GM18519 (cell line): ENCODE data around the gene SCUBE2.

ENCODE experiments used
- ATAC-seq: cut with Tn5 transposase; IDR thresholded peaks from one replicate; pipeline ENCODE4 v1.9.1; 2021; ENCODE audit warnings: mild to moderate bottlenecking, moderate library complexity; ENCODE audit not compliant: unreplicated experiment, low FRiP score

The SCUBE2 gene

DNA sequence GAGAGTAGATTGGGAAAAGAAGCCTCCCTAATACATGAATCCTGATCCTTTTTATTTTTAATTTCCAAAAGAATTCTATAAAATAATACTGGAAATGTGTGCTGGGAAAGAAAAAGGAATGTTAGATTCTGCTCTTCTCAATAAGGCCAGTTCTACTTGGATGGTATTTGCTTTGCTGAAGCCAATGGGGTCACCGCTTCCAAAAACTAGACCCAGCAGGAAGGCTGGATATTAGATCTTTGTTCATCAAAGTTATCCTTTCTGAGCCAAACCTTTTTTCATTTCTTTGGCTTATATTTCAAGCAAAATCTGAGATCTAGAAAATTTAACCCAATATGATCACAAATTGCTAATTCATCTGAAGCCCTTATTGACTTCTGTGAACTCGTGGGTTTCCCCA is 41.4 kb downstream of the SCUBE2 start:
- no peak for ATAC-seq

DNA sequence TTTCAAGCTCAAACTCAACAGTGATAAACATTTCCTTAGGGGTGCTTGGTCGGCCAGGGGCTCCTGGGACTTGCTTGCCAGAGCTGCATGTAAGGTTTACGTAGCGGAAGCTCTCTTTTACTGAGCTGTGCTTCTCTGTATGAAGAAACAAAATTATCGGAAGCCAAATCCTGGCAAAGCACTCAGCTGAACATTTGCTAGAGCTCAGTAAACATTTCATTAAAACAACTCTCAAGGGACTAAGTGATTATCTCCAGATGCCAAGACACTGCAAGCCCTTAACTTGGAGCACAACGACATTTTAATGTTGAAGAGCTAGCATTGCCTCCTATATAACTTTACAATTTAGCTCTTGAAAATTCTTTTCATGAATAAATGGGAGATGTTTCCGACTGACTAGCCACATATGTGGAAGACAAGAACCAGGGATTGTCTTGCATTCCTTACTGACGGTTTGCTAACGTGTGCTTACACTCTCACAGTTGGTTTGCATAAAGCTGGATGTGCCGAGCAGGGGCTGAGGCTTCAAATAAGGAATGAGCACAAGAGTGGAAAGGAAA is 43.4 kb downstream of the SCUBE2 start:
- no peak for ATAC-seq

DNA sequence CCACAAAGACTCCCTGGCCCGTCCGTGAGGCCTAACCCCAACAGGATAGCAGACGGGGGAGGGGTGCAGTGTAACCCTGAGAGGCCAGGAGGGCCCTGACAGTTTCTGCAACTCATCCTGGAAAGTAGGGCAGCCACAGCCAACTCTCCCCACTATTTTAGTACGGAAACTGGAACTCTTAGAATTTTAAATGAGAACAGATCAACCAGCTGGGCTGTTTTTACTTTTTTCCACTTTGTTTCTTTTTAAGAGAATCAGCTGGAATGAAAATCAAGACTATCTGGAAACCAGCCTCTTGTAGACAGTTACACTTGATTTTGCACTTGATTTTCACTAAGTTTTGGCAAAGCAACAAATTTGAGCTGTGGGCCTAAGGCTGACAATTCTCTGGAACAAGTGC is 44.9 kb downstream of the SCUBE2 start:
- no peak for ATAC-seq

DNA sequence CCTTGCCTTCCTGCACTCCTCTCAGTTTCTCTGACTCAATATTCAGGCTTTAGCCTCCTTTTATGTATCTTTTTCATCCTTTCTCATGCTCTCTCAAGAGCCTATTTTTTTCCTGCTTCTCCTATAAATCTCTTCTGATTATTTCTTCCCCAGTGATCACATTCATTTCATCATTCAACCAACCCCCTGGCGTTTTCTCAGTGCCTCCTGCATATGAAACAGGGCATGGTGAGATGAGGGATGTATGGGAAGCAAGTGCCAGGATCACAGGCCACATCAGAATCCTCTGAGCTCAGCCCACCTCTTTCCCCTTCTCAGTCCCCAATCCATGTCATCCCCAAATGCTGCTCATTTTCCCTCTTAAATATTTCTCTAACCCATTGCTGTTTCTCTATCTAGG is 48.9 kb downstream of the SCUBE2 start:
- no peak for ATAC-seq

DNA sequence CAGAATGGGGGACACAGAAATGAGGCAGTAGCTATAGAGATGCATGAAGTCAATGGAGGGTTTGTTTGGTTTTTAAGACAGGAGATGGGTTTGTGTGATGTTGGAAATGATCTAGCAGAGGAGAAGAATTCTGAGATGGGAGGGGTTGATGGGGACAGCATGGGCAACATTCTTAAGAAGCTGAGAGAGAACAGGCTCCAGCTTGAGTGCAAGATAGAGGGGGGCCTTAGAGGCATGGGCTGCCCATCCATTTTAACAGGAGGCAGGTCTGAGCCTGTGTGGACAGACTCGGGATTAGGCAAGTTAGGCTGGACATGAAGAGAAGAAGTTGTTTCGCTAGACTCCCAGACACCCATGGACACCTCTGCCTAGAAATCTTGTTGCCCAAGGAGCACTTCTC is 49.7 kb downstream of the SCUBE2 start:
- ATAC-seq: no peak

DNA sequence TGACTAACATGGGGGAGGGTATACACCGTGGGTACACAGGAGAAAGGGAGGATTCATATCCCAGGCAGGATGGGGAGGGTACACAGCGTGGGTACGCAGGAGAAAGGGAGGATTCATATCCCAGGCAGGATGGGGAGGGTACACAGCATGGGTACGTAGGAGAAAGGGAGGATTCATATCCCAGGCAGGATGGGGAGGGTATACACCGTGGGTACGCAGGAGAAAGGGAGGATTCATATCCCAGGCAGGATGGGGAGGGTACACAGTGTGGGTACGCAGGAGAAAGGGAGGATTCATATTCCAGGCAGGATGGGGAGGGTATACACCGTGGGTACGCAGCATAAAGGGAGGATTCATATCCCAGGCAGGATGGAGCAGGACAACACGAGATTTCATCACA is 51.0 kb downstream of the SCUBE2 start:
- ATAC-seq: no peak

DNA sequence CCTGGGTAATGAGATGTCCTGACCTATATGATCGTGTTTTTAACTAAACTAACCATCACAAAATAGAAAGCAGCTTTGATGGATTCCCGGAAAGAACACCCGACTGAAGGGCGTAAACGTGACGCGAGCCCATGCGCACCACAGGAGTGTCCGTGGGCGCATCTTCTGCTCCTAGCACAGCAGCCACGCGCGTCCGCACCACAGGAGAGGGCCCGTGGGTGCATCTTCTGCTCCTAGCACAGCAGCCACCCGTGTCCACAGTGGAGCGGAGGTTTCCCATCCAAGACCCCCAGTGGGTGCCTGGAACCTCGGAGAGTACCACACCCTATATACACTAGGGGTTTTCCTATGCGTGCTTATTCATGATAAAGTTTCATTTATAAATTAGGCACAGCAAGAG is 51.5 kb downstream of the SCUBE2 start:
- ATAC-seq: no peak

DNA sequence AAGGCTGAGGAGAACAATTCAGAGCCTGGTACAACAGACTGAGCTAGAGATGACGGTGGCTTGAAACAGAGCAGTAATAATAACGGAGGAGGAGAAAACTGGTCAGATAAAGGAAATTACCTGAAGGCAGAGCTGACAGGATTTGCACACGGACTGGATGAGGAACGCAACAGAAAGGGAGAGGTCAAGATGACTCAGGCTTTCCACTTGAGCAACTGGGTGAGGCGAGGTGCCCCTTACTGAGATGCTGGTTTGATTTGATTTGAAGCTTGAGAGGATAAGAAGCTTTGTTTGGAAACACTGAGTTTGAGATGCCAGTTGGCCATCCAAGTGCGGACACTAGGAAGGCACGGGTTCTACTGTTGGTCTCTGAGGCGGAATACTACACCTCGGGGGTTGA is 52.2 kb downstream of the SCUBE2 start:
- ATAC-seq: no peak

DNA sequence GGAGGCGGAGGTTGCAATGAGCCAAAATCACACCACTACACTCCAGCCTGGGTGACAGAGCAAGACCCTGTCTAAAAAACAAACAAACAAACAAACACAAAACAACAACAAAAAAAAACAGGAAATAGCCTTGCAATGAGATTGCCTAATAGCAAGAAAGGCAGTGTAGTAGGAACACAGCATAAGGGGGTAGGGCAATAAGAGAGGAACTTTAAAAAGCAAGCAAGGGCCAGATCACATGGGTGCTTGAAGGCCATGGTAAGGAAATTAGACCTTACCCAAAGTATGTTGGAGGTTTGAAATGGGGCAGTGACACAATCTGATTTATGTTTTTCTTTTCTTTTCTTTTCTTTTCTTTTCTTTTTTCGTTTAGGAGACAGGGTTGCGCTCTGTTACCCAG is 52.9 kb downstream of the SCUBE2 start:
- ATAC-seq: no peak

DNA sequence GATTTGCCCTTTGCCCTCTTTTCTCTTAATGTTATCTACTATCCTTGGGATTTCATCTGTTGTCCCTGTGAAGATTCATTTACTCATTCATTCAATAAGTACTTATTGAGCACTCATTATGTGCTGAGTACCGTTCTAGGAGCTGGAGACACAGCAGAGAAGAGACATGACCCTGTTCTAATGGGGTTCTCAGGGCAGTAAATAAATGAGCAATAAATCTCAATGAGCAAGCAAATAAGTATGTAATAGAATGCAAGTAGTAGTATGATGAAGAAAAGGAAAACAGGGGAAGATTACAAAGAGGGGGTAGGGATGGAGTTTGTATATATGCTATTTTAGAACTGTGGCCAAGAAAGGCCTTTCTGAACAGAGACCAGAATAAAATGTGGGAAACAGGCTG is 53.4 kb downstream of the SCUBE2 start:
- ATAC-seq: no peak

DNA sequence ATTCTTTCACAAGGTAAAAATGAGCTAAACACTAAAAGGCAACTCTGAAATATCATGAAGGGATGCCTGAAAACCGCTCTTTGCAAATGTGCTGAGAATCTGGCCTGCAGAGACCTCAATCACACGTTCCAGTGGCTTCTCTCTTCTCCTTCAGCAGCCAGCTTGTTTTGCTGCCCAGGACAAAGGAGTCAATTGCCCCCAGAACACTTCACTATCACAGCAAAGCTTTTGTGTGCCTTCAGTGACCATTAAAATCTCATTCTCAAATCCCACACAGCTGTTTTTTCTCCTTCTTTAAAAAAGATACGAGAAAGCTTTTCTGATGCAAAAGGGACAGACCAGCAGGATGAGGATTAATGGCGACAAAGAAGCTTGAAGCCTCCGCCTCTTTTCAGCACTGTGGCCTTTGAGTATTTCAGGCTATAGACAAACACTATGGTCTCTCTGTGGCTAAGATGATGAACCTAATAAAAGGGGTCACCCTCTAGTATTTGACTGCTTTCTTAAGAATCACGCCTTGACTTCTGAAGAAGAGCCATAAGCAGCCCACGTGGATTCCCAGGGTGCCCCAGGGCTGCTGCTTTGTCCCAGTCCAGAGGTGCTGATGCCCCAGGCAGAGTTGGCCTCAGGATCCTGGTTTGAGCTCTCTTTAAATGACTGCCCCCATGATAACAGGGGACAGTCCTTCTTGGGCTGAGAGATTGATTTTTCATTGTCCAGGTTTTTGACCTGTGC is 54.2 kb downstream of the SCUBE2 start:
- no peak for ATAC-seq

DNA sequence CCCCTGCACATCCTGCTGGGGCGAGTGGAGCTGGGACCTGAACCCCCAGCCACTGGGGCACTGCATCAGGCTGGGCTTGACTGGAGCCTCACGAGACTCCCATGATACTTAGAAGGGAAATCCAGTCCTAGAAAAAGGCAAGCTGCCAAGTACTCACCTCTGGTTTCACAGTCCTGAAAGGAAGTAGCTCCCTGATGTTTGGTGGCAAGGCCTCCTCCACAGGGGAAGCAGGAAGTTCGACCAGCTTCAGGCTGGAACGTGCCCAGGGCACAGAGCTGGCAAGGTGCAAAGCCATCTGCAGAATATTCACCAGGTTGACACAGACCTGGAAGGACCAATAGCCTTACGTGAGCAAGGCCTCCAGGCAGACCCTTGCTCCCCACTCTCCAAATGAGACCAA is 60.8 kb downstream of the SCUBE2 start:
- ATAC-seq: no peak

DNA sequence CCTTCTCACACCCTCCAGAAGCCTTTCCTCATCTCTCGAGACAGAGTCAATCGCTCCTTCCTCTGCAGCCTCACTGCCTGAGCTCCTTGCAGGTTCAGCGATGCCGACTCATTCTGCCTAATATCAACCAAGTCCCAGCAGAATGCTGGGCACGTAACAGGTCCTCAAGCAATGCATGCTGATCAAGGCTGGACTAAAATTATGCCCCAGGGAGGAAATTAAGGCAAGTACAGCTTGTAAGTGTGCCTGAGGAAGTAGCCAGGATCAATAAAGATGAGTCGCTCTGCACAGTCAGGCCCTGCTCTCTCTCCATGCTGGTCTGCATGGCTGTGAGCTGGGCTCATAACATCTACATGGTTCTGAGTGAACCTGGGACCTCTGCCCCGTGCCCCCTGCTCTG is 62.0 kb downstream of the SCUBE2 start:
- no peak for ATAC-seq

DNA sequence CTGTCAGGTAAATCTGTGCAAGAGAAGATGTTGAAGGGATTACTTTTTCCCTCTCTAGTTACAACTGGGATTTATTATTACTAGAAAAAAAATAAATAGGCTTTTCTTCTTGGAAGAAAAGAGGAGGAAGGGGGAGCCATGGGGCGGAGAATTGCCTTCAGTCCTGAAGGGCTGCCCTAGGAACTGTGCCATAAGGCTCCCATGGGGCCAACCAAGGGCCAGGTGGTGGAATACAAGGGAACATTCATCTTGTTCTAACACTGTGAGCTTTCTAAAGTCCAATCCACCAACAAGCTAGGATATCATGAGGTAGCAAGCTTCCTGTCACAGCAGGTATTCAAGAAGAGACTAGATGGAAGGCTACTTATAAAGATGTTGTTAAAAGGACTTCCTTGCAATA is 62.8 kb downstream of the SCUBE2 start:
- no peak for ATAC-seq

DNA sequence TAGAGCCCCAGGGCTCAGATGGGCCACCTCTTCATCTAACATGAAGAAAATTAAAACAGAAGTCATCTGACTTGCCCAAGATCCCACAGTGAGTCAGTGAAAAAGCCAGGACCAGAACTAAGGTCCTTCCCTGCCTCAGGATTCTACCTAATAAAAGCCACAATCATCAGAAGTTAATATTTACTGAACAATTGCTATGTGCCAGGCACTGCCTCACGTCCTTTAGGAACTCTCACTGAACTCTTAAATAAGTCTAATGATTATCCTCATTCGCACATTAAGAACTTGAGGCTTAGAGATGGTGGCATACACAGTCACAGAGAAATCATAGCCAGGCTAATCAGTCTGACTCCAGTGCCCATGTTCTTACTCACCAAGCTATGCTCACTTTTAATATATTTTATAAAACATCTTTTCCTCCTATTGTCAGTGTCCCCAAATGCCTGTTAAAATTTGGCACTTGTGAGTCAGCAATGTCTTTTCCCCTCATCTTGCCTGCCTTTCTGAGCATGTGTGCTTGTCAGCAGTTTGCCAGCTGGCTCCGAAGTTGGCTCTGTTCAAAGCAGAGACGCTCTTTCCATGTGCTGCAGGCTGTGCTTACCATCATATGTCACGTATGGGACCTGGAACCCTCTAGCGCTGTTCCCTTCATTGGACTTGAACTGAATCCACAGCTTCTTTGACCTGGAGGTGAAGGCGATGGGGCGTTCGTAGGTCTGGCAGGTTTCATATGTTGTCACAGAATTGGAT is 66.1 kb downstream of the SCUBE2 start:
- ATAC-seq: no peak

DNA sequence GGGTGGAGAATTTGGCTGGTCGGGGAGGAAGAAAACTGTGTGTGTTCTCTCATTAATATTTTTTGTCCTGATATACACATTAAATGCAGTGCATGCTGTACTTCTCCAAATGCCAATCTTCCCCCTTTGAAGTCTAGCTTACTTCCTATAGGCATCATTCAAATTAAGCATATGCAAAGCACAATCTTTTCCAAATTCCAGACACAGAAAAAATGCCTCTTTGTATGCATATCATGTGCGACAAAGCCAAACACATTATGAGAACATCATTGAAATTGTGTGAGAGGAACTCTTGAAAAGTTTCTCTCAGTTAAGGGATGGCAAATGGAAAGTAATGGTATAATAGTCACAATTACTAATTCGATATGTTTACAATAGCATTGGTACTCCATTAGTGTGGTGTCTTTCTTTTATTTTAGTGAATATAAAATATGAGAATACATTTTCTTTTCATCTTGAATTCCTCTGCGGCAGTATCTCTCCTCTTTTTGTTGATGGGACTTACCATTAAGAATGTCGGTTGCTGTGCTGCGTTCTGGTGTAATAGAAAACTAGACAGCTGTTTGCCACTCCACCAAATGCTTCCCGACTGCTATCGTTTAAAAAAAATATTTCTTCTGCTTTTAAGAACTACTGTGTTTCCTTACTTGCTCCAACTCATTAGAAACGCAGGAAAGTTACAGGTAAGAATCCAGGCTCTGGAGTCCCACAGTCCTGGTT is 68.3 kb downstream of the SCUBE2 start:
- no peak for ATAC-seq

DNA sequence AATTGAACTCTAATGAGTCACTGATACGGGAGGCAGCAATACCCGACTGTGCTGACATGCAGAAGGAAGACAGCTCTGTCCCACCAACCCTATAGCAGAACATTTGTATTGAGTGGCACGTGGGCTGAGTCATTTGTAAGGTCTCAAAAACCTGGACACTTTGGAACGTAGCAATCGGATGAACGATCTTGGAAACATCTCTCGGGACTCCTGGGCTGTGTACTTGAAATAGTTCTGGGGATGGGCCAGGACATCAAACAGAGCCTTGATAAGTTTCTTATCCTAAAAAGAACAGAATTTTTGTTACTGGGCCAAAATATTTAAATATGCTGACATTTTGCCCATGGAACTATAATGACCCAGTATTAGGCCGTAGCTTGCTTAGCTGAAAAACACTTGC is 70.5 kb downstream of the SCUBE2 start:
- ATAC-seq: no peak

DNA sequence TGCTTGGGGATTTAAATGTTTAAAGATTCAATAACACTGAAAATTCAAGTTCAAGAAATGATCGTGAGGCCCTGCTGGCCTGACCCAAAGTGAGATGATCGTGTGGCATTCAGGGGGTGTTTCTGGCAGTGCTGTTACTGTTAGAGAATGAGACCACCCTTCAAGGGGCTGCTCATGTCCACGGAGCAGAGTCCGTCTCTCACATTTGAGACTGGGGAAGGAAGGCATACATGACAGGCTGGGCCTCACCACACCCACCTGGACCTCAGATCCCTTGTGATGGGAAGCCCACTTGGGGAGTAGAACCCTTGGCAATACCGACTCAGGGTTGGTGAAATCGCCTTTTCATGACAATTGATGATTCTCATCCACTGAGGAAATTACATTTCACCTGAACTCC is 71.5 kb downstream of the SCUBE2 start:
- no peak for ATAC-seq

DNA sequence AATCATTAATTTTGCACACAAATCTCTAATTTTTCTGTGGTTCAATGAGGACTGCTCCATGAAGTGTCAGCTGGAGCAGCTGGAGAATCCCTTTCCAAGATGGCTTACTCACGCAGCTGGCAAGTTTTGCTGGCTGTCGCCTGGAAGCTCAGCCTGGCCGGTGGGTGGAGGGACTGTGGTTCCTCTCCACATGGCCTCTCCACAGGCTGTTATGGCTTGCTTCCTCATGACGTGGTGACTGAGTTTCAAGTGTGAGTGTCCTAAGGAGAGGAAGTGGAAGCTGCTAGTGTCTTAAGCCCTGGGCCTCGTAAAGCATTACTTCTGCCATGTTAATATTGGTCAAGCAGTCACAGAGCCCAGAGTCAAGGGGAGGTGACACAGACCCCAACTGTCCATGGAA is 73.6 kb downstream of the SCUBE2 start:
- no peak for ATAC-seq

DNA sequence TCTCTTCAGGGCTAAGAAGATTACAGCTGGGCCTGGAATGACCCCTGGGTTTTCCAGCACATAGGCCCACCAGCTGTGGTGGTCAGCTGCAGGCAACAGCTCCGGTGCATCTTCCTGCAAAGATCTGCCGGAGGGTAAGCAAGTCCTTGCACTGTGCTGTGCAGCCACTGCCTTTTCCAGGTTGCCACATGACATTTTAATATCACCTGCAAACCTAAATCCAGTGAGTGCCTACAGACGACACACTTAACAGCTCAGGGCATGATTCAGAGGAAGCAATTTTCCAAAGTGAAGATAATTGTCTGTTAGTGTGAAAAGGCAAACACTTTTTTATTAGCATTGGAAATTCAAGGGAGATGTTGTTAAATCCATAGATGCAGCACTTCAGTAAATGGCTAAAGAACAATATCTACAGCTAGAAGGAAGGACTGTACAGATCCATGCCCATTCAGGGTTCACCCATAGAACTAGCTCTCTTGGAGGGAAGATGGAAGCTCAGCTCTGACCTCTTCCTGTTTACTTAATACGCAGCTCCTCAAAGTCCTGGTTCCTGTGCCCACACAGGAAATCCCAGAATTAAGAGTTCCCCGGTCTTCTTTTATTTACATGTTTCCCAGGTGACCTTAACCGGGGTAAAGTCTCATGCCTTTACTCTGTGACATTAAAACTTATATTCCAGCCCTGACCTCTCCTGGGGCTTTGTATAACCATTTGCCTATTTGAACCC is 74.3 kb downstream of the SCUBE2 start:
- ATAC-seq: no peak

DNA sequence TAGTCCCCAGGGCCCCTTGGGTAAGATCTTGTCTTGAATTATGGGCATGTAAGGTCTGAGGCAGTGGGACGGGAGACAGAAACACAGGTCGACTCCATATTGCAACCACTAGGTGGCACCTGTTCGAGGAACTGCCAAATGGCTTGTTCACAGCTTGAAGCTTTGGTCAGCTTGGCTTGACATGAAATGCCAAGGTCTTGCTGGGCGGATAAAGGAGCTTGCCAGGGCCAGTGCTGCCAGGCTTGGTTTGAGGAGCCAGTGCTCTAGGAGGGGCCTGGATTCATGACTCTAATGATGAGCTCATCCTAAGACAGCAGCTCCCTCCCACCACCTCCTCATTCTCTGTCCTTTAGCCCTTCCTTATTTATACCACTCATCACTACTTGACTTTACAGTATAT is 75.7 kb downstream of the SCUBE2 start:
- no peak for ATAC-seq
